Bronchial epithelial cell (primary cell): ENCODE measurements around the gene EQTN. TPM values are rescaled to one million over a fixed set of nuclear protein-coding genes. Genes with fewer than 3 reads are reported as not detected.
"Not testable (repeated sequence)": the region's sequence is repeated elsewhere in the genome, so short reads cannot be mapped to it uniquely, and the experiment has no call there.

Experiments
- DNase-seq: peaks from one replicate; pipeline ENCODE4 v3.0.0-alpha.2; 2010; ENCODE audit warnings: low read depth
- FAIRE-seq: peaks from 2 replicates; lab custom pipeline; 2011; peaks lifted over from hg19 to GRCh38; lab: Jason Lieb, UNC
- H3K27me3 ChIP-seq: 2 replicates; pipeline ENCODE4 v1.5.1; 2011; ENCODE audit warnings: low read length; ENCODE audit not compliant: control insufficient read depth, insufficient read depth
- H3K36me3 ChIP-seq: 2 replicates; pipeline ENCODE4 v1.5.1; 2011; ENCODE audit warnings: low read length; ENCODE audit not compliant: control insufficient read depth, insufficient read depth
- H3K4me3 ChIP-seq: 2 replicates; pipeline ENCODE4 v1.5.1; 2011; ENCODE audit warnings: mild to moderate bottlenecking, low read depth, low read length, control low read depth
- total RNA-seq: library from RNA; depleted of rRNA; stranded (reverse); fragments of >200 nt; gene quantifications from 2 replicates; pipeline ENCODE4 v1.2.1, GENCODE V29; 2014
- TF ChIP-seq, protein P1 (sequence below): IDR thresholded peaks from 2 replicates; pipeline ENCODE4 v1.5.1; 2011; ENCODE audit warnings: mild to moderate bottlenecking, moderate library complexity, low read length, control low read depth, inconsistent platforms; ENCODE audit not compliant: insufficient read depth, severe bottlenecking

The EQTN gene
- total RNA-seq, 1 donor from 2014 or later: not detected

DNA sequence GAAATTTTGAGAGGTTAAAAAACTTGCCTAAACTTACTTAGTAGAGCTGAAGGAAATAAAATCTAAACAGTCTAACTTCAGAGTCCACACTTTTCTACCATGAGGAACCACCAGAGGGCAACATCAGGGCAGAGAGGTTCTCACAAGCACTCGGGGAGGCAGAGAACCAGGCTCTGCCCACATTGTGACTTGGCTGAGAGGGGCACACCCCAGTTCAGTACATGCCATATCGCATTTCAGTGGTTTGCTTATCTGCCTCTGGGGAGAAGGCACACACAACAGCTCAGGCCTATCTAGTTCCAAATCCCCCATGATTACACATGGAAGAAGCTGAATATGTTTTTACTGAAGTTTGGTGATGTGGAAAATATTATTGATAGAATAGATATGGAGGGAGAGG lies 49.2 kb downstream of the EQTN start:
- H3K4me3 ChIP-seq: no peak overlapping the region
- FAIRE-seq (no peak), DNase-seq (peak; percentile 75)
- no peaks in the 10 kb centered on the region for H3K36me3 ChIP-seq
- H3K27me3 ChIP-seq: no peaks in the 10 kb centered on the region
- TF ChIP-seq, protein P1, sequence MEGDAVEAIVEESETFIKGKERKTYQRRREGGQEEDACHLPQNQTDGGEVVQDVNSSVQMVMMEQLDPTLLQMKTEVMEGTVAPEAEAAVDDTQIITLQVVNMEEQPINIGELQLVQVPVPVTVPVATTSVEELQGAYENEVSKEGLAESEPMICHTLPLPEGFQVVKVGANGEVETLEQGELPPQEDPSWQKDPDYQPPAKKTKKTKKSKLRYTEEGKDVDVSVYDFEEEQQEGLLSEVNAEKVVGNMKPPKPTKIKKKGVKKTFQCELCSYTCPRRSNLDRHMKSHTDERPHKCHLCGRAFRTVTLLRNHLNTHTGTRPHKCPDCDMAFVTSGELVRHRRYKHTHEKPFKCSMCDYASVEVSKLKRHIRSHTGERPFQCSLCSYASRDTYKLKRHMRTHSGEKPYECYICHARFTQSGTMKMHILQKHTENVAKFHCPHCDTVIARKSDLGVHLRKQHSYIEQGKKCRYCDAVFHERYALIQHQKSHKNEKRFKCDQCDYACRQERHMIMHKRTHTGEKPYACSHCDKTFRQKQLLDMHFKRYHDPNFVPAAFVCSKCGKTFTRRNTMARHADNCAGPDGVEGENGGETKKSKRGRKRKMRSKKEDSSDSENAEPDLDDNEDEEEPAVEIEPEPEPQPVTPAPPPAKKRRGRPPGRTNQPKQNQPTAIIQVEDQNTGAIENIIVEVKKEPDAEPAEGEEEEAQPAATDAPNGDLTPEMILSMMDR: peak; percentile 76

DNA sequence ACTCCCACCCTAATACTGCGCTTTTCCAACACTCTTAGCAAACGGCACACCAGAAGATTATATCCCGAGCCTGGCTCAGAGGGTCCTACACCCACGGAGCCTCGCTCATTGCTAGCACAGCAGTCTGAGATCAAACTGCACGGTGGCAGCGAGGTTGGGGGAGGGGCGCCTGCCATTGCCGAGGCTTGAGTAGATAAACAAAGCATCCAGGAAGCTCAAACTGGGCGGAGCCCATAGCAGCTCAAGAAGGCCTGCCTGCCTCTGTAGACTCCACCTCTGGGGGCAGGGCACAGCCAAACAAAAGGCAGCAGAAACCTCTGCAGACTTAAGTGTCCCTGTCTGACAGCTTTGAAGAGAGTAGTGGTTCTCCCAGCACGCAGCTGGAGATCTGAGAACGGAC lies 57.3 kb downstream of the EQTN start:
- not testable (repeated sequence) for H3K36me3 ChIP-seq, FAIRE-seq, H3K27me3 ChIP-seq, DNase-seq, H3K4me3 ChIP-seq

Other genes with a start within 250 kb of the EQTN start
- under 0.01 and 0.26 TPM in 2 replicates for gene TEK, start 187.9 kb downstream of the EQTN start, total RNA-seq
- gene IFNK, start 227.1 kb upstream of the EQTN start, total RNA-seq: not detected in 2 replicates
- gene MOB3B, start 232.7 kb upstream of the EQTN start, total RNA-seq: 0.38 and 1.1 TPM in 2 replicates